Measurements from ENCODE around the gene TBC1D8B.
"Not testable (repeated sequence)": the region's sequence is repeated elsewhere in the genome, so short reads cannot be mapped to it uniquely, and the experiment has no call there.

Gene TBC1D8B

DNA sequence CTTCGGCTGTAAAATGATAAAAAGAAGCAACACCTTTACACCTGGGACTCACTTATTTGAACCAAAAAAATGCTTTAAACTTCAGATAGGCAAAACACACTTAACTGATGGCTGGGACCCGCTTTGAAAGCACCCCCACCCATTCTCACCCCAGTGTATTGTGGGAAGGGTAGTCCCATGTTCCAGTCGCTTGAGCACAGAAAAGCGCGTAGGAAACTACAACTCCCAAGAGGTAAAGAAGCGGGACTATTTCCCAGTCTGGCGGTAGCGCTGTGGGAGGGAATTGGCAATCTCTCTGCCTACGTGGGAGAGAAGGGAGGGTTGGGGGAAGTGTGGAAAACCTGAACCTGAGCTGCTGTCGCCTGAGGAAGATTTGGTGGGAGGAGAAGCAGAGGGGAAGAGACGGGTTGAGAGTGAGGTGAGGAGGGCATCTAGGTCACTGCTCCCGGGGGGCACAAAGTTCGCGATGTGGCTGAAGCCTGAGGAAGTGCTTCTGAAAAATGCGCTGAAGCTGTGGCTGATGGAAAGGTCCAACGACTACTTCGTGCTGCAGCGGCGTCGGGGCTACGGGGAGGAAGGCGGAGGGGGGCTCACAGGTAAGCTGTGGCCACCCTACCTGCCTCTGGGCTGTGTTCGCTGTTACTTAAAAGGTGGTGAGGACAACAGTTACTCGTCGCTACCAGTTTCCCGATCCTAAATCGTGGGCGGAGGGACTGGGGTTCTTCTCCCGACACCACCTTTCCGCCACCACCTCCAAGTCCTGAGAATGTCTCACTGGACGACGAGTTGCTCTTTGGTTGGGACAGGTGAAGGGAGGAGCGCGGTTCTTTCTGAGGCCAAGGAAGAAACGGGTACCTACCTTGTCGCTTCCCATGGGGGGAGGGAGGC lies at the start of gene TBC1D8B:
TBC1D8B (plus strand) TSS at position 286 of the 888 bp plus-strand sequence; CDS start at position 467, 181 bp downstream.
- H3K4me3 ChIP-seq (ENCODE audit: low read length), result peak within 1 kb of the TSS; percentile 40
- TF ChIP-seq ZNF274 (IDR thresholded peaks at IDR 0.05; ENCODE audit: low read depth, low read length), result no peak

GRCh38 chrX:106769288-106769687 lies 33.2 kb upstream of the TBC1D8B start:
- not testable (repeated sequence) for H3K4me3 ChIP-seq (ENCODE audit: low read length)

DNA sequence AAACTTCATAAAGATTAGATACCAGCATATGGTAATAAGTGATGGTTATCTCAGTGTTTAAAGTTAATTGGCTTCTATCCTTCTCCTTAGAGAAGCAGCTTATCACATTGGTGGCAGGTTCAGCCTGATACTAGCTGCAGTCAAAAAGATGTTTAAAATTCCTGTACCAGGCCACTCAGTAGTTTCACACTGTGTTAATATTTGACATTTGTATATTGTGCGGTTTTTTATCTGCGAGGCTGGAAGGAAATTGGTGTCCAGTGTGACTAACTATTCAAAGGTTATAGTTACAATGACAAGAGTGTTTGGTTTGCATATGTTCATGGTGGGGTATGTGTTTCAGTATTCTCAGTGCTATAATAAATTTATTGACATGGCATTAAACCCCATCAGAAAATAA lies 27.5 kb upstream of the TBC1D8B start:
- H3K4me3 ChIP-seq (ENCODE audit: low read length), result no peak overlapping the region
- no peak for TF ChIP-seq ZNF274 (IDR thresholded peaks at IDR 0.05; ENCODE audit: low read depth, low read length)

- no peak for TF ChIP-seq ZNF274 (IDR thresholded peaks at IDR 0.05; ENCODE audit: low read depth, low read length)
- H3K4me3 ChIP-seq (ENCODE audit: low read length), result no peak overlapping the region
Observed at GRCh38 chrX:106780264-106780663, 22.2 kb upstream of the TBC1D8B start.

DNA sequence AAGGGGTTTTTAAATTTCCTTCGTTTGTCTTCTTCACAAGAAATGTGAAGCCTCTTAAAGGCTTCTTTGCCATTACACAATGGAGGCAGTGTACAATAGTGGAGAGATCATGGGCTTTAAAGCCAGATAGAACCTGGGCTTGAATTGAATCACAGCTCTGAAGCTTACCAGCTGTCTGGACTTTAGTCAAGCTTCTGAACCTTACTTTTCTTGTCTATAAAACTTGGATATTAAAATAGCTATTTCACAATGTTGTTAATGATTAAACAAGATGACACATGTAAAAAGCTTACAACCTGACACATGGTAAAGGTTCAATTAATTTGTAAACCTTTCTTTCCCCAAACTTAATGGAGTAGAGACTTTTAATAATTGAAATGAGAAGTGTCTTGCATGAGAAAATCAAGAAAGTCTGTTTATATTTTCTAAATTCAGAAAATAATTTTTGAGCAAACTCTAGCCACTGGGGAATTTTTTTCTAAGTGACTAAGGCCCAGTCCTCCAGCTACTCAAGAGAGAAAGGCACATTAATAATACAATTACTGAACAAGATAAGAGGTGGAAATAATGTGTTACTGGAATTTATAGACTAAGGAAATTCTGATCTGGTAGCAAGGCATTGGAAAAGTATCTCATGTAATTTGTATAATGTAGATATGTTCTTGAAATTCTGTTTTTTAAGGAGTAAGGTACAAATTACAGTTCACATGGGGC lies 21.7 kb upstream of the TBC1D8B start:
- no peak for TF ChIP-seq ZNF274 (IDR thresholded peaks at IDR 0.05; ENCODE audit: low read depth, low read length)
- no peak overlapping the region for H3K4me3 ChIP-seq (ENCODE audit: low read length)

- TF ChIP-seq ZNF274 (IDR thresholded peaks at IDR 0.05; ENCODE audit: low read depth, low read length), result no peak
- H3K4me3 ChIP-seq (ENCODE audit: low read length), result no peak overlapping the region
Observed at GRCh38 chrX:106783716-106784115, 18.8 kb upstream of the TBC1D8B start.

DNA sequence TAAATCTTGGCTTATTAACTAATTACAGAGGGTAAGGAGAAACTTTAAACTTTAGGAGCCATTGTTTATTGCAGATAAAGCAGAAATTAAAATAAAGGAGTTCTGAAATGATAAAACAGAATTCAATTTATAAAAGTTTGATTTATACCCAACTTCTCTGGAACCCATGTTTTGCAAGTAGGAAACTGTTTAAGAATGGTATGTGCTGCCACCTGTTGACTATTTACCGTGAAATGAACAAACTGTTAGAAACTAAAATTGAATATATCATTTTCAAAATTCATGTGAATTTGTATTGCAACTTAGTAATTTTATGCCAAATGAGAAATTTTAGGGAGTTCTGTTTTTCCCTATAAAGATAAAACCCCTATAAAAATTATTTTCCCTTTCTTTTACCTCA lies 11.0 kb upstream of the TBC1D8B start:
- H3K4me3 ChIP-seq (ENCODE audit: low read length), result no peak overlapping the region
- no peak for TF ChIP-seq ZNF274 (IDR thresholded peaks at IDR 0.05; ENCODE audit: low read depth, low read length)

DNA sequence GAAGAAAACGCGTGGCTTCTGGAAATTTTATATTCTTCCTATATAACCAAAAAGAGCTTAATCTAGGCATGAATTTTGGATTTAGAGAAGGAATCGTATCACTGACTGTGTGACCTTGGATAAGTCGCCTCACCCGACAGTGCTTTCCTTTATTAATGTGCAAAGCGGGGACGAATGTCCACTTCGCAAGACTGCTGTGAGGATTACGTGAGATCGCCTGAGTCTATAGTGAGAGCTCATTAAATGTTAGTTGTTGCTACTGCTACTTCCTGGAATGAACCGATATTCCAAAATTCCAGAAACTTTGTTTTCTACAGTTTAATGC lies 448 bp upstream of the TBC1D8B start:
- H3K4me3 ChIP-seq (ENCODE audit: low read length), result no peak overlapping the region; the same call in 1 of the 2 replicates
- no peak for TF ChIP-seq ZNF274 (IDR thresholded peaks at IDR 0.05; ENCODE audit: low read depth, low read length)

- no peak for TF ChIP-seq ZNF274 (IDR thresholded peaks at IDR 0.05; ENCODE audit: low read depth, low read length)
- no peak overlapping the region for H3K4me3 ChIP-seq (ENCODE audit: low read length)
Observed at GRCh38 chrX:106811131-106811910, 8.8 kb downstream of the TBC1D8B start.

- H3K4me3 ChIP-seq (ENCODE audit: low read length), result not testable (repeated sequence)
Observed at GRCh38 chrX:106812930-106813329, 10.5 kb downstream of the TBC1D8B start.

DNA sequence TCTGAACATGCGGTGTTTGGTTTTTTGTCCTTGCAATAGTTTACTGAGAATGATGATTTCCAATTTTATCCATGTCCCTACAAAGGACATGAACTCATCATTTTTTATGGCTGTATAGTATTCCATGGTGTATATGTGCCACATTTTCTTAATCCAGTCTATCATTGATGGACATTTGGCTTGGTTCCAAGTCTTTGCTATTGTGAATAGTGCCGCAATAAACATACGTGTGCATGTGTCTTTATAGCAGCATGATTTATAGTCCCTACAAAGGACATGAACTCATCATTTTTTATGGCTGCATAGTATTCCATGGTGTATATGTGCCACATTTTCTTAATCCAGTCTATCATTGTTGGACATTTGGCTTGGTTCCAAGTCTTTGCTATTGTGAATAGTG lies 11.6 kb downstream of the TBC1D8B start:
- H3K4me3 ChIP-seq (ENCODE audit: low read length), result not testable (repeated sequence)

DNA sequence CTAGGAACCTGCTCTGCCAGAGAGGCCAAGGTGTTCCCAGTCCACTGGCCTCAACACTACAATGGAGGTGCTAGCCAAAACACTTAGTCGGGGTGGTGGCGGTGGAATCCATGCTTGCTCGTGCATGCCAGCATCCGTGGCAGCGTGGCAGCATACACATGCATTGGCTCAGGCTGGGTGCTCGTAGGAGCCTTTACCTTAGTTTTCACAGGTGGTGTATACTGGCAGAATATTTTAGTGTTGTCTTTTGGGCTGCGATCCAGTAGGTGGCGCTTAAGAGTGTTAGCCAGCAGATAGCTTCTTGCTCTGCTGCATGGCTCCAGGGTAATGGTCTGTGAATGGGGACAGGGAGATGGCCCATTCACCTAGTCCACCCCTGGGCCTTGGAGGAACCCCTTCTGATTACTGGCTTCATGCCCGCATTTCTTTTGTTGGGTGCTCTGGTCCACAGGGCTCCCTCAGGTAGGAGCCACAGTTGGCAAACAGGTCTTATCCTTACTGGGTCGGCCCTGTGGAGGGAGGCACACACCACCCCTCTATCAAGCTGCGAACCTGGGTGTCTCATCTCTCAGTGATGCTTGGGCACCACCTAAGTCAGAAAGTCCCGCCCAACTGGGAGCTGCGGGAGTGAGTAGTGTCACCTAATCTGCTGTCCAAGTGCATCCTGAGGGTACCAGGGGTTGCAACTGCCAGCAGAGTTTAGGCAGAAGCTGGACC lies 60.7 kb downstream of the TBC1D8B start:
- H3K4me3 ChIP-seq (ENCODE audit: low read length), result no peak overlapping the region
- no peak for TF ChIP-seq ZNF274 (IDR thresholded peaks at IDR 0.05; ENCODE audit: low read depth, low read length)

GRCh38 chrX:106863697-106864096 lies 61.2 kb downstream of the TBC1D8B start:
- no peak overlapping the region for H3K4me3 ChIP-seq (ENCODE audit: low read length)
- TF ChIP-seq ZNF274 (IDR thresholded peaks at IDR 0.05; ENCODE audit: low read depth, low read length), result no peak

GRCh38 chrX:106872796-106873195 lies 70.3 kb downstream of the TBC1D8B start:
- not testable (repeated sequence) for H3K4me3 ChIP-seq (ENCODE audit: low read length)
